22Rv1 (cell line): ENCODE data around the gene KCNK4.
A peak's percentile ranks its signal among the peaks of the same experiment; 100 is the strongest.

Experiments
- CTCF ChIP-seq: fragments of 450-650 bp; IDR thresholded peaks from 2 replicates; pipeline ENCODE4 v1.5.1; 2017; ENCODE audit warnings: mild to moderate bottlenecking
- ZFX ChIP-seq: fragments of 450-650 bp; IDR thresholded peaks from 2 replicates; pipeline ENCODE4 v1.6.1; 2017; ENCODE audit warnings: antibody characterized with exemption, borderline replicate concordance

GRCh38 chr11:64304316-64305072 is 13.4 kb downstream of the KCNK4 start:
- TF ChIP-seq CTCF, result peak; percentile 92
- no peak for TF ChIP-seq ZFX
